ENCODE measurements around the gene PDE6A. TPM values are rescaled to one million over a fixed set of nuclear protein-coding genes. Genes with fewer than 3 reads are reported as not detected.

The PDE6A gene
- total RNA-seq, 2 experiments from 2014 or later, result not detected

DNA sequence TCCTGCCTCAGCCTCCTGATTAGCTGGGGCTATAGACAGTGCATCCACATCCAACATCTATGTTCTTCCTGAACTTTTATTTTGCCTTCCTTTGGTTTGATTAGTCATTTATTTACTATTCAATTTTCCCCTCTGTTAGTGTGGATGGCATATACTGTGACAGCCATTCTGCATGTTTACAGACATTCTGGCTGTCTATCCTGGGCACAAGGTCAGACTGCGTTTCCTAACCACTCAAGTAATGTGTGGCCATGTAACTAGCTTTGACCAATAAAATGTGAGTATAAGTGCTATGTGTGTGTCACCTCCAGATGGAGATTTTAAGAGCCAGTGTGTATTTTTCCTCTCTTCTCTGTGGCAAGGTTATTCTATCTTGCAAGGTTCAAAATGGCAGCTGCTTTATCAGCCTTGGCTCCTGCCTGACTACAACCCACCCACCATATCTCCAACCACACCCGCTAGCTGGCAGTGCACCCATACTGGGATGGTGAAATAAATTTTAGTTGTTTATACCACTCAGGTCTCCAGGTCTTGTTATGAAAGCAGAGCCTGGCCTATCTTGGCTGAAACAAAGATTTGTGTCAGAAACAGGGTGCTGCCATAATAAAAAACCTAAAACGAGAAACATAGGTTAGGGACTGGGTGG lies 32.2 kb downstream of the PDE6A start:
- H3K4me1 Mint-ChIP-seq, result peaks cover 11% of the 10 kb centered on the region
- ChIA-PET CTCF (interaction anchor here (0.8 to 2.1 kb wide), 3 partner anchors 16 to 60 kb away, joined by 3 to 7 read pairs (median 3); no protein-coding TSS in a partner anchor), POLR2A (no interaction called here)

DNA sequence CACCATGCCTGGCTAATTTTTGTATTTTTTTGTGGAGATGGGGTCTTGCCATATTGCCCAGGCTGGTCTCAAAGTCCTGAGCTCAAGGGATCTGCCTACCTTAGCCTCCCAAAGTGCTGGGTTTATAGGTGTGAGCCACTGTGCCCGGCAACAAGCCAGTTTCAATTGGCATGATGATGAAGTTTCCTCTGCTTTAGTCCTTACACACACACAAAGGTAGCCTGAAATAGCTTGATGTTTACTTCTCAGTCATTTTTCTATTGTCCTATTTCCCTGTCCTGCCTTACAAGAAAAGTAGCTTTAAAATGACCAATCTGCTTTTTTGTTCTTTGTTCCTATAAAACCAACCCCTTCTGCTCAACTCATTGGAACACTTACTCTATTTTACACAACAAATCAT lies 33.6 kb downstream of the PDE6A start:
- CTCF ChIA-PET, result no interaction called here
- POLR2A ChIA-PET, result no interaction called here
- Mint-ChIP-seq H3K27ac (no peak overlapping the region), H3K36me3 (ENCODE audit: low read depth) (no peaks in the 10 kb centered on the region), H3K4me3 (no peak overlapping the region), H3K27me3 (peaks cover 32% of the 10 kb centered on the region), H3K4me1 (peaks cover 11% of the 10 kb centered on the region), H3K9me3 (no peaks in the 10 kb centered on the region)
- DNase-seq, result no peak

More for the DNA sequence above, 32.2 kb downstream of the PDE6A start:
- Mint-ChIP-seq H3K27ac (no peak overlapping the region), H3K36me3 (ENCODE audit: low read depth) (no peaks in the 10 kb centered on the region), H3K4me3 (no peak overlapping the region), H3K9me3 (no peaks in the 10 kb centered on the region), H3K27me3 (peaks cover 36% of the 10 kb centered on the region)
- no peak for DNase-seq

DNA sequence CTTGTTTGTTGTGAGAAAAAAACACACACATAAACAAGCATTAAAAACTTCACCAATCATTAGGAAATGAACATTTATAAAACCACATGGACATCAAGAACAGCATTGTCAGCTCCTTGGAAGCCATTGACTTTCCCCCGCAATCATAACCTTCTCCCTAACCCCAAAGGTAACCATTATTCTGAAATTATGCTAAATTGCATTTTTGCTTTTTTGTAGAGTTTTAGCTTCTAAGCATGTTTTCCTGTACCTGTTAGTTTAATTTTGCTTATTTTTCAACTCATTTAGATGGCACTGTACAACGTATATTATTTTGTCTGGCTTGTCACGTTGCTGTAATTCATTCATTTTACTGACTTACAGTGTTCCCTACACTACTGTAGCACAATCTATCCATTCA lies 36.8 kb downstream of the PDE6A start:
- H3K9me3 Mint-ChIP-seq, result no peaks in the 10 kb centered on the region
- no peak overlapping the region for H3K4me3 Mint-ChIP-seq
- ChIA-PET CTCF (no interaction called here), POLR2A (no interaction called here)
- peaks cover 43% of the 10 kb centered on the region for H3K27me3 Mint-ChIP-seq
- no peaks in the 10 kb centered on the region for H3K36me3 Mint-ChIP-seq (ENCODE audit: low read depth)
- no peak overlapping the region for H3K27ac Mint-ChIP-seq
- no peak for DNase-seq
- peaks cover 11% of the 10 kb centered on the region for H3K4me1 Mint-ChIP-seq

DNA sequence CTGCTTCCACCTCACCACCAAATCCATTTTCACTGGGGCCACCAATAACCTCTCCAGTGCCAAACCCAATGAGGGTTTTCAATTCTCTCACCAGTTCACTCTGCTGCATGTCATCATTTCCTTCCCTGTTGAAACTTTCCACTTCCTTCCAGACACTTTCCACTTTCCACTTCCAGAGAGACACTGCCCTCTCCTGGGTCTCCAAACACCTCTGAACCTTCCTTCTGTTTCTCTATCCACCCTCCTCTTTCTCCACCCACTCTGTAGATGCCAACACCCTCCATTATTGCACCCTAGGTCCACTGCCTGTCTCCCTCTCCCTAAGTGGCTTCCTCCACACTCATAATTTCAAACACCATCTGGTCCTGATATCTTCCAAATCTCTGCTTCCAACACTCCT lies 39.6 kb downstream of the PDE6A start:
- Mint-ChIP-seq H3K4me3 (no peak overlapping the region), H3K27me3 (peaks cover 35% of the 10 kb centered on the region), H3K4me1 (peaks cover 19% of the 10 kb centered on the region), H3K36me3 (ENCODE audit: low read depth) (no peaks in the 10 kb centered on the region), H3K27ac (no peak overlapping the region), H3K9me3 (no peaks in the 10 kb centered on the region)
- ChIA-PET CTCF (no interaction called here), POLR2A (no interaction called here)
- no peak for DNase-seq

DNA sequence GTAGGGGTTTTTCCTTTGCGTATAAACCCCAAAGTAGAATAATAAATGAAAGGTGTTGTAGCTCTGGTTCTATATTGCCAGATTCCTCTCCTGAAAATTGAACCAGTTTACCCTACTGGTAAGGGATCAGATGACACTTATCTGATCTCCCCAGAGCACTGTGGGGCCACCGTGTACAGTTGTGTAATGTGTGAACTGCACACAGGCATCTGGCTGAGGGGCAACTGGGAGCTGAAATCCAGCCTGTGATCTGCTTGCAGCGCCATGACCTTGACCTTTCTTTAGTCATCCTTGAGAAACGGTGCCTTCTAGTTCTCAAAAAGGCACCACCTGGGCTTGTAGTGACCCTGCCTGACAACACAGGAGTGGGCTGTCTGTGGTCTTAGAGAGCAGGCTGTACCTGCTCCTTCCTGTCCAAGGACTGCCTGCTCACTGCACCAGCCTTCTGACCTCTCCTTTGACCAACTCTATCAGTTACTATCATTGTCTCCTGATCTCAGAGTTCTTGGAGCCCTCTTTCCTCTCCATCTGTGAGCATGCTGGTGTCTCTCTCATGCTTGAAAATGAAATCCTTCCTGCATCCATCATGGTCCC lies 40.2 kb downstream of the PDE6A start:
- Mint-ChIP-seq H3K9me3 (no peaks in the 10 kb centered on the region), H3K27ac (no peak overlapping the region), H3K27me3 (peaks cover 32% of the 10 kb centered on the region), H3K4me1 (peaks cover 19% of the 10 kb centered on the region), H3K4me3 (no peak overlapping the region), H3K36me3 (ENCODE audit: low read depth) (no peaks in the 10 kb centered on the region)
- POLR2A ChIA-PET, result no interaction called here
- CTCF ChIA-PET, result no interaction called here
- DNase-seq, result no peak

DNA sequence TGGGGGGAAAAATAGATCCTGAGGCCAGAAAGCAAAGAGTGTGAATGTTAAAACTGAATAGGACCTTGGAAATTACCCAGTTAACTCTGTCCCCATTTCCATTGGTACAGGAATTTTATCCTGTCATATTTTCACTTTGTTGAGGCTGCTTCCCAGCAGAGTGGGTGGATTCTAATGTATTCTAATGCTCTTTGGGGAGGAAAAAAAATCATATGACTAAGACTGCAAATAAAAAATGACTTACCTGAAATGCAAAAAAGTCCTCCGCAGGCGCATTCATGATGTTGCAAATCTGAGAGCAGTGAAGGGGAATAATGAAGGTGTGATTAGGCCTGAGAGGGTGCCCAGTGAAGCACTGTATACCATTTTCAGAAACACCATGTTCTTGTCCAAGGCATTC lies 41.2 kb downstream of the PDE6A start:
- H3K27me3 Mint-ChIP-seq, result peaks cover 28% of the 10 kb centered on the region
- H3K4me3 Mint-ChIP-seq, result no peak overlapping the region
- no peak for DNase-seq
- H3K9me3 Mint-ChIP-seq, result no peaks in the 10 kb centered on the region
- CTCF ChIA-PET, result interaction anchor here (0.6 kb wide), 1 partner anchor 236 kb away, joined by 3 read pairs; no protein-coding TSS in a partner anchor
- no peaks in the 10 kb centered on the region for H3K36me3 Mint-ChIP-seq (ENCODE audit: low read depth)
- H3K4me1 Mint-ChIP-seq, result peaks cover 19% of the 10 kb centered on the region
- POLR2A ChIA-PET, result no interaction called here
- H3K27ac Mint-ChIP-seq, result no peak overlapping the region

DNA sequence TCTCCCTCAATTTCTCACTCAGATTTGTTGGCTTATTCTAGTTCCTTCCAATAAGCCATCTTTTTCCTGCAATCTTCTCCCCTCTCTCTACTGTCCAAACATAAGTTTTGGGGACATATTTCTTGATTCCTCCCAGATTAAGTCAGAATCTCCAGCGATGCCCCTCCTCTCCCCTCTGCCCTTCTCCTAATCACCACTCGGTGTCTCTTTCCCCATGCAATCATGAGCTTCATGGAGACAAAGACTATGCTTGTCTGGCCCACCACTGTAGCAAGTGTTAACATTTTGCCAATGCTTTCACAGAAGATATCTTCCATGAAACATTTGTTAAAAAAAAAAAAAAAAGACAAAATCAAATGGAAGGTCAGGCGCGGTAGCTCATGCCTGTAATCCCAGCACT lies 42.4 kb downstream of the PDE6A start:
- H3K36me3 Mint-ChIP-seq (ENCODE audit: low read depth), result no peaks in the 10 kb centered on the region
- DNase-seq, result no peak
- POLR2A ChIA-PET, result no interaction called here
- no peak overlapping the region for H3K27ac Mint-ChIP-seq
- CTCF ChIA-PET, result interaction anchor here (0.7 to 1.0 kb wide), 3 partner anchors 58 to 471 kb away, joined by 3 read pairs; no protein-coding TSS in a partner anchor
- H3K9me3 Mint-ChIP-seq, result no peaks in the 10 kb centered on the region
- H3K4me3 Mint-ChIP-seq, result no peak overlapping the region
- H3K4me1 Mint-ChIP-seq, result peaks cover 19% of the 10 kb centered on the region
- H3K27me3 Mint-ChIP-seq, result peaks cover 23% of the 10 kb centered on the region

DNA sequence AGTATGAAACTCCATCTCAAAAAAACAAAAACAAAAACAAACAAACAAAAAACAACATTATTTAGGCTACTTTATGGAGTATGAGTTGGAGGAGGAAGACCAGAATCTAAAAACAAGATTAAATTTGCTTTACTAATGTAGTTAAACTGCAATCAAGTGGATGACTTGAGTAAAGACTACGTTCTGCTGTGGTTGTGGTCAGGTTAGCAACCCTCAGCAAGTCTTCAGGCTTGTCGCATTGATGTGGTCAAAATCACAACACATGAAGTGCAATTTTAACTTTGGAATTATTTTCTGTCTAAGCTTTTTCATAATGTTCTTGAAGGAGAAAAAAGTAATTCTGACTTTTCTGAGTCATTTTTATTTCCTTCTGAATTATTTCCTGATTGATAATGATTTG lies 43.1 kb downstream of the PDE6A start:
- CTCF ChIA-PET, result interaction anchor here (1.0 kb wide), 1 partner anchor 67 kb away, joined by 3 read pairs; no protein-coding TSS in a partner anchor

DNA sequence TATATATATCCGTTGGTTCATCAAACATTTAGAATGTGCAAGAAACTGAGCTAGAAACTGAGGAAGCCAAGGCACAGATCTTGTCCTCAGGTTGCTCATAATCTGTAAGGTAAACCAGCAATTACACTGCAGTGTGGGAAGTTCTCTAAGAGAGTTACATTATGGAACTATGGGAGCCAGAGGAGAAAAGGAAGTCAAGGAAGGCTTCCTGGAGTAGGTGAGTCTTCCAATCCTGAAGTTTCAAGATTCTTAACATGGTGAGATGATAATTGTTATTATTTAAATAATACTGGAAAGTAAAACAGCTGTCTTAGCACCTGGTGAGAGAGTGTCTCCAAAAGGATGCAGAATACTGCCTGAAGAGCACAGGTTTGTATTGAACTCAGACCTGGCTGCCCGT lies 44.2 kb downstream of the PDE6A start:
- POLR2A ChIA-PET, result no interaction called here
- Mint-ChIP-seq H3K27me3 (peaks cover 20% of the 10 kb centered on the region), H3K4me1 (peaks cover 33% of the 10 kb centered on the region), H3K36me3 (ENCODE audit: low read depth) (no peaks in the 10 kb centered on the region), H3K4me3 (no peak overlapping the region), H3K9me3 (no peaks in the 10 kb centered on the region), H3K27ac (no peak overlapping the region)
- no peak for DNase-seq
- CTCF ChIA-PET, result no interaction called here

More for the DNA sequence above, 43.1 kb downstream of the PDE6A start:
- Mint-ChIP-seq H3K4me3 (no peak overlapping the region), H3K27ac (no peak overlapping the region), H3K4me1 (peaks cover 21% of the 10 kb centered on the region), H3K9me3 (no peaks in the 10 kb centered on the region), H3K36me3 (ENCODE audit: low read depth) (no peaks in the 10 kb centered on the region), H3K27me3 (peaks cover 23% of the 10 kb centered on the region)
- no peak for DNase-seq
- POLR2A ChIA-PET, result no interaction called here

DNA sequence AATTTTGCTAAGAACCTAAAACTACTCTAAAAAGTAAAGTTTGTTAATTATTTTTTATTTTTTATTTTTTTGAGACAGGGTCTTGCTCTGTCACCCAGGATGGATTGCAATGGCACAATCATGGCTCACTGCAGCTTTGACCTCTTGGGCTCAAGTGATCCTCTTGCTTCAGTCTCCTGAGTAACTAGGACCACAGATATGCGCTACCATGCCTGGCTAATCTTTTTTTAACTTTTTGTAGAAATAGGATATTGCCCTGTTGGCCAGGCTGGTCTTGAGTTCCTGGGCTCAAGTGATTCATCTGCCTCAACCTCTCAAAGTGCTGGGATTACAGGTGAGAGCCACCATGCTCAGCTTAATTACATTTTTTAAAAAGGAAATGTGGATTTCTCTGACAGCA lies 45.8 kb downstream of the PDE6A start:
- H3K27me3 Mint-ChIP-seq, result peaks cover 10% of the 10 kb centered on the region
- CTCF ChIA-PET, result no interaction called here

DNA sequence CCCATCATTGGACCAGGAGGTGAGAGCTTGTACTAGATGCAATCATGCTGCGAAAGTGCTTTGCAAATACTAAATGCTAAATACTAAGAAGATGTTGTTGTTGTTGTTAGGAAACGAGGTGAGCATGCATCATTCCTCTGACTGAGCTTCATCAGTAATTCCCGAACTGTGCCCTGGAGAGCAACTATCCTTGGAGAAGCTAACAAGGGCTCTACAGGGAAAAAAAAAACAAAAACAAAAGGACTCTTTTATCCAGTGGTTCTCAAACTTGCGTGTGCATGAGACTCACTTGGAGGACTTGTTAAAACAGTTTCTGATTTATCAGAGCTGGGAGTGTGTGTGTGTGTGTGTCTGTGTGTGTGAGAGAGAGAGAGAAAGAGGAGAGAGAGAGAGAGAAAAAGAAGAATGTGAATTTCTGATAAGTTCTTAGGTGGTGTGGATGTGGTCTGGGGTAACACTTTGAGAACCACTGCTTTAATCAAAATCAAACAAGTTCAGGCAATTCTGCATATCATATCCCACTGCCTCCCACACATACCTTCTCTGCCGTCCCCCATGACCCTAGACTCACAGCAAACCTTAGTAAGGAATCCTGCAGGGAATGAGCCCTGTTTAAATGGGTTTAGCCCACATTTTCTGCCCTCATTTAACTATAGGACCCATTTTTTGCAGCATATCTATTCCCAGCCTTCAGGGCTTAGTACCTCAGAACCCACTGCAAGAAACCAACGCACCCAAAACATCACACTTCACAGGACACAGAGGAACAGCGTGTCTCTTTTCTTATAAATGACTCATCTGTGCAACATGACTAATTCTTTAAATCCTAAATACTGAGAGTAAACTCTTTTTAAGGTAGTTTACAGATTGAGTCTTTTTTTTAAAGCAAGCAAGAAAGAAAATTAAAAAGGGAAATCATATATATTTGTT lies 48.9 kb downstream of the PDE6A start:
- H3K27ac Mint-ChIP-seq, result no peak overlapping the region
- H3K9me3 Mint-ChIP-seq, result no peaks in the 10 kb centered on the region
- no peak for DNase-seq
- H3K4me1 Mint-ChIP-seq, result peaks cover 16% of the 10 kb centered on the region
- ChIA-PET POLR2A (no interaction called here), CTCF (interaction anchor here (0.6 to 1.3 kb wide), 4 partner anchors 16 to 57 kb away, joined by 3 to 4 read pairs (median 3); no protein-coding TSS in a partner anchor)
- no peak overlapping the region for H3K4me3 Mint-ChIP-seq
- no peaks in the 10 kb centered on the region for H3K36me3 Mint-ChIP-seq (ENCODE audit: low read depth)
- peaks cover 4% of the 10 kb centered on the region for H3K27me3 Mint-ChIP-seq

More for the DNA sequence above, 45.8 kb downstream of the PDE6A start:
- Mint-ChIP-seq H3K4me3 (no peak overlapping the region), H3K9me3 (no peaks in the 10 kb centered on the region), H3K27ac (no peak overlapping the region), H3K36me3 (ENCODE audit: low read depth) (no peaks in the 10 kb centered on the region), H3K4me1 (peaks cover 26% of the 10 kb centered on the region)
- POLR2A ChIA-PET, result no interaction called here
- no peak for DNase-seq

DNA sequence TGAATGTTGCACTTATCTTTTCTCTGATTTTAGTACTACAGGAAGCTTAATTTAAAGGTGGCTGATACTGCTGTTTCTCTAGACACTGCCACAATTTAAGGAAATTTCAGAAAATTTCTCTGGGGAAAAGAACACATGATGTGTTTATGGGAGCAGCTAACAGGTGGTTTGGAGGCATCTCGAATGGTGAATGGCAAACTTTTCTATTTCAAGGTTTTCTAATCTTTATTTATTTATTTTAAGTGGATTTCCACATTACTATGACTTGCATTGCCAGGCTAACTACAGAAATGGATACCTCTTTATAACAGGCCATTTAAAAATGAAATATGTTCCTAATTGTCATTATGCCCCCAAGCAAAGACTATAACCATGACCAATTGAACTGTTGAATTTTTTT lies 50.4 kb downstream of the PDE6A start:
- POLR2A ChIA-PET, result no interaction called here
- H3K27me3 Mint-ChIP-seq, result peaks cover 4% of the 10 kb centered on the region
- peaks cover 16% of the 10 kb centered on the region for H3K4me1 Mint-ChIP-seq

DNA sequence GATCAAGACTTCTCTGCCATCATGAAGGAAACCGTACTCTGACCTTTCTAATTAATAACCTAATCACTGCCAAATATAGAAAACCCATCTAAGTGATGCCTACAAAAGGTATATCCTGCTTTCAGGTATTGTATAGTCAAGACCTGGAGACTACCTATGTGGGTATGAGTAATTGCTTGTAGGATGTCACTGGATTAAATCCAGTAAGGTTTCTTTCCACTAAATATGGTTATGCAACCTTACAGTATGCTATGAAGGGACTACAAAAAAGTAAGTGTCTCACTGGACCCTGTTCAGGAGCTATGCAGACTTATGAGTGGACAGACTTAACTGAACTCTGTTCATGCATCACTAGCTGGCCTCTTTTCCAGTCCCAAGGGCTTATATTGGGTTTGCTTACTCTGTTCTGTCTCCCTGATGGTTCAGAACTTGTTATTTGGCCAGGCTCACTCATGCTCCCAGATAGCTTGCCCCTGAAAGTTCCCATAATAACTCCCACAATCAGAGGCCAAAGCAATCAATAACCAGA lies 51.1 kb downstream of the PDE6A start:
- POLR2A ChIA-PET, result no interaction called here
- H3K36me3 Mint-ChIP-seq (ENCODE audit: low read depth), result no peaks in the 10 kb centered on the region
- CTCF ChIA-PET, result no interaction called here
- no peak for DNase-seq
- peaks cover 16% of the 10 kb centered on the region for H3K4me1 Mint-ChIP-seq
- H3K9me3 Mint-ChIP-seq, result no peaks in the 10 kb centered on the region
- H3K27ac Mint-ChIP-seq, result no peak overlapping the region
- H3K27me3 Mint-ChIP-seq, result peaks cover 5% of the 10 kb centered on the region
- H3K4me3 Mint-ChIP-seq, result no peak overlapping the region

More for the DNA sequence above, 50.4 kb downstream of the PDE6A start:
- Mint-ChIP-seq H3K4me3 (no peak overlapping the region), H3K27ac (no peak overlapping the region), H3K36me3 (ENCODE audit: low read depth) (no peaks in the 10 kb centered on the region), H3K9me3 (no peaks in the 10 kb centered on the region)
- DNase-seq, result no peak
- CTCF ChIA-PET, result interaction anchor here (0.7 kb wide), 1 partner anchor 72 kb away, joined by 4 read pairs; no protein-coding TSS in a partner anchor

Measured in activated CD4-positive, alpha-beta memory T cell treated with anti-CD3 and anti-CD28 coated beads, Interleukin-2, amount 10 ng/mL, durations not matched to agents 7 days and 5 days (primary cell).